ENCODE results near the gene MAP4. TPM values are rescaled to one million over a fixed set of nuclear protein-coding genes. Genes with fewer than 3 reads are reported as not detected.

The MAP4 gene
- total and polyA plus RNA-seq, 12 donors, result 141 to 1,345 (median 894) TPM

DNA sequence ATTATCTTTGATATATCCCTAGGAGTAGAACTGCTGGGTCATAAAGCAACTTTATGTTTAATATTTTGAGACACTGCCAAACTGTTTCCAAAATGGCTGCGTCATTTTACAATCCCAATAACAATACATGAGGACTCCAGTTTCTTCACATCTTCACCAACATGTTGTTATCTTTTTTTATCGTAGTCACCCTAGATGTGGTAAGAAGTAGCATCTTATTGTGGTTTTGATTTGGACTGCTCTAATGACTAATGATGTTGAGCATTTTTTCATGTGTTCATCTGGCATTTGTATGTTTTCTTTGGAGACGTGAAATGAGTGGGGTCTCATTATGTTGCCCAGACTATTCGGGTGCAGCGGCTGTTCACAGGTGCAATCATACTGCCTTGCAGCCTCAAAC is 83.8 kb downstream of the MAP4 start:
- TF ChIP-seq, protein P1, sequence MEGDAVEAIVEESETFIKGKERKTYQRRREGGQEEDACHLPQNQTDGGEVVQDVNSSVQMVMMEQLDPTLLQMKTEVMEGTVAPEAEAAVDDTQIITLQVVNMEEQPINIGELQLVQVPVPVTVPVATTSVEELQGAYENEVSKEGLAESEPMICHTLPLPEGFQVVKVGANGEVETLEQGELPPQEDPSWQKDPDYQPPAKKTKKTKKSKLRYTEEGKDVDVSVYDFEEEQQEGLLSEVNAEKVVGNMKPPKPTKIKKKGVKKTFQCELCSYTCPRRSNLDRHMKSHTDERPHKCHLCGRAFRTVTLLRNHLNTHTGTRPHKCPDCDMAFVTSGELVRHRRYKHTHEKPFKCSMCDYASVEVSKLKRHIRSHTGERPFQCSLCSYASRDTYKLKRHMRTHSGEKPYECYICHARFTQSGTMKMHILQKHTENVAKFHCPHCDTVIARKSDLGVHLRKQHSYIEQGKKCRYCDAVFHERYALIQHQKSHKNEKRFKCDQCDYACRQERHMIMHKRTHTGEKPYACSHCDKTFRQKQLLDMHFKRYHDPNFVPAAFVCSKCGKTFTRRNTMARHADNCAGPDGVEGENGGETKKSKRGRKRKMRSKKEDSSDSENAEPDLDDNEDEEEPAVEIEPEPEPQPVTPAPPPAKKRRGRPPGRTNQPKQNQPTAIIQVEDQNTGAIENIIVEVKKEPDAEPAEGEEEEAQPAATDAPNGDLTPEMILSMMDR (IDR thresholded peaks at IDR 0.05), result no peak
- no peak overlapping the region for H3K27ac ChIP-seq
- intact Hi-C loops (cut with DNase I), result no loop called here

DNA sequence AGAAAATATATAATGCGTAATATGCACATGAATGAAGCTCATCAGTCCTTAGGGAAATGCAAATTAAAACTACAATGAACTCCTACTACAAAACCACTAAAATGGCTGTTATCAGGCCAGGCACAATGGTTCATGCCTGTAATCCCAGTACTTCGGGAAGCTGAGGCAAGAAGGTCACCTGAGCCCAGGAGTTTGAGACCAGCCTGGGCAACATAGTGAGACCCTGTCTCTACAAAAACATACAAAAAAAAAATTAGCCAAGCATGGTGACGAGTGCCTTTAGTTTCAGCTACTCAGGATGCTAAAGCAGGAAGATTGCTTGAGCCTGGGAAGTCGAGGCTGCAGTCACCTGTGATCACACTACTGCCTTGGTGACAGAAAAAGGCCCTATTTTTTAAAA is 85.2 kb downstream of the MAP4 start:
- intact Hi-C loops (cut with DNase I), result no loop called here
- no peaks in the 10 kb centered on the region for H3K9me3 ChIP-seq
- H3K4me3 ChIP-seq, result no peak overlapping the region
- ATAC-seq (no peak), DNase-seq (no peak)
- H3K36me3 ChIP-seq, result peaks cover 0 to 35% (median 14%) of the 10 kb centered on the region in 9 donors
- peaks cover 0 to 19% (median 0%) of the 10 kb centered on the region in 9 donors for H3K4me1 ChIP-seq
- H3K27ac ChIP-seq, result no peak overlapping the region
- H3K27me3 ChIP-seq, result no peaks in the 10 kb centered on the region
- TF ChIP-seq, protein P1 (IDR thresholded peaks at IDR 0.05), result no peak
- WGBS, 2 donors, result 91 to 93% methylated on average over 4 of the region's 4 CpGs

More for the DNA sequence above, 83.8 kb downstream of the MAP4 start:
- 93% methylated on average over 5 of the region's 5 CpGs for WGBS, 2 donors
- no peak for DNase-seq
- Histone ChIP-seq H3K36me3 (peaks cover 0 to 21% (median 6%) of the 10 kb centered on the region in 9 donors), H3K9me3 (no peaks in the 10 kb centered on the region), H3K27me3 (no peaks in the 10 kb centered on the region), H3K4me1 (peaks cover 0 to 19% (median 0%) of the 10 kb centered on the region in 9 donors), H3K4me3 (no peak overlapping the region)
- no peak for ATAC-seq

DNA sequence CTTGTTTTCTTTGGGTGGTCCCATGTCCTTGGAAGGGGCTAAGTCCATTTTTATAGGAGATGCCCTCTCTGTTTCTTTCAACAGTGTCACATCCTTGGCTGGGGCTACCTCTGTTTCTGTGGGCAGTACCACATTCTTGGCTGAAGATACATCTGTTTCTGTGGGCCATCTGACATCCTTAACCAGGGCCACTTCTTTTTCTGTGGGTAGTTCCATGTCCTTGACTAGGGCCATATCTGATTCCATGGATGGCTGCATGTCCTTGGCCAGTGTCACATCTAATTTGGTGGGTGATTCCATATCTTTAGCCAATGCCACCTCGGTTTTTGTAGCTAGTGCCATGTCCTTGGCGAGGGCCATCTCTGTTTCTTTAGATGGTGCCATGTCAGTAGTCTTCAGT is 99.5 kb downstream of the MAP4 start:
- H3K4me3 ChIP-seq, result no peak overlapping the region
- peaks cover 0 to 100% (median 61%) of the 10 kb centered on the region in 9 donors for H3K36me3 ChIP-seq
- intact Hi-C loops (cut with DNase I), result no loop called here
- 78 to 79% methylated on average over 2 of the region's 2 CpGs for WGBS, 2 donors
- H3K4me1 ChIP-seq, result peaks cover 0 to 21% (median 0%) of the 10 kb centered on the region in 9 donors
- no peaks in the 10 kb centered on the region for H3K9me3 ChIP-seq
- ATAC-seq, result peak in 6 of 8 donors; percentile 16 to 45 (median 26)
- peak overlapping the region in 7 of 10 donors; percentile 36 to 75 (median 64) for H3K27ac ChIP-seq
- DNase-seq, result no peak
- TF ChIP-seq, protein P1 (IDR thresholded peaks at IDR 0.05), result no peak
- H3K27me3 ChIP-seq, result no peaks in the 10 kb centered on the region

DNA sequence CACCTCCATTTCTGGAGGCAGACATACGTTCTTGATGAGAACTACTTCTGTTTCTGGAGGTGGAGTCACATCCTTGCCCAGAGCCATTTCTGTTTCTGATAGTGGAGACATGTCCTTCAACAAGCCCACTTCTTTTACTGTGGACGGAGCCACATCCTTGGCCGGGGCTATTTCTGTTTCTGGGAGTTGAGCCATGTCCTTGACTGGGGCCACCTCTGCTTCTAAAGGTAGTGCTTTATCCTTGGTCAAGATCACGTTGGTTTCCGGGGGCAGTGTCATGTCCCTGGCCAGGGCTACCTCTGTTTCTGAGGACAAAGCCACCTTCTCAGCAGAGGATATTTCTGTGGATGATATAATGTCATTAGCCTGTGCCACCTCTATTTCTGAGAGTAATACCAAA is 100.0 kb downstream of the MAP4 start:
- WGBS, 2 donors, result 43 to 48% methylated on average over 5 of the region's 5 CpGs
- TF ChIP-seq, protein P1 (IDR thresholded peaks at IDR 0.05), result no peak
- H3K27me3 ChIP-seq, result no peaks in the 10 kb centered on the region
- peak; percentile 15 to 38 for DNase-seq
- peaks cover 0 to 100% (median 61%) of the 10 kb centered on the region in 9 donors for H3K36me3 ChIP-seq
- intact Hi-C loops (cut with DNase I), result no loop called here
- H3K27ac ChIP-seq, result peak overlapping the region in 8 of 10 donors; percentile 18 to 75 (median 62)
- peaks cover 0 to 21% (median 3%) of the 10 kb centered on the region in 9 donors for H3K4me1 ChIP-seq
- ATAC-seq, result peak; percentile 54 to 88 (median 84)
- no peak overlapping the region for H3K4me3 ChIP-seq
- H3K9me3 ChIP-seq, result no peaks in the 10 kb centered on the region

Measured in heart right ventricle (tissue), 16 donors.